ENCODE results near the gene TAS2R20. TPM values are rescaled to one million over a fixed set of nuclear protein-coding genes. Genes with fewer than 3 reads are reported as not detected.
A peak's percentile ranks its signal among the peaks of the same experiment; 100 is the strongest.

The TAS2R20 gene
- polyA plus RNA-seq, 3 donors from 2014 or later = 0.17 TPM; not detected in 2

GRCh38 chr12:10989107-10989506 is 9.0 kb downstream of the TAS2R20 start:
- Mint-ChIP-seq H3K9me3 (peaks cover 0 to 2% (median 0%) of the 10 kb centered on the region in 6 donors), H3K27me3 (ENCODE audit: low read depth in 3 of 3) (peaks cover 4 to 19% (median 11%) of the 10 kb centered on the region in 3 donors), H3K4me1 (peaks cover 0 to under 1% of the 10 kb centered on the region in 2 donors), H3K36me3 (peaks cover 16 to 24% (median 17%) of the 10 kb centered on the region in 3 donors), H3K4me3 (no peak overlapping the region), H3K27ac (no peak overlapping the region)
- no peak for DNase-seq

- DNase-seq = no peak
- Mint-ChIP-seq H3K4me1 (peaks cover 18 to 23% of the 10 kb centered on the region in 2 donors), H3K27ac (no peak within 1 kb of the TSS), H3K36me3 (peaks cover 16 to 24% (median 17%) of the 10 kb centered on the region in 3 donors), H3K9me3 (peaks cover 0 to 2% (median 0%) of the 10 kb centered on the region in 6 donors), H3K27me3 (ENCODE audit: low read depth in 3 of 3) (peaks cover 4 to 27% (median 23%) of the 10 kb centered on the region in 3 donors), H3K4me3 (no peak within 1 kb of the TSS)
Measured at GRCh38 chr12:10986812-10987211, 11.3 kb downstream of the TAS2R20 start, which contains the start of gene TAS2R50. TSS of gene TAS2R50 (minus strand) at chr12:10986912. CDS start at chr12:10986860, 52 bp downstream.

GRCh38 chr12:10982244-10982643 is 15.9 kb downstream of the TAS2R20 start:
- Mint-ChIP-seq H3K36me3 (peaks cover 0 to 18% (median 5%) of the 10 kb centered on the region in 3 donors), H3K27ac (peak overlapping the region in 1 of 6 donors; percentile 15), H3K4me3 (peak overlapping the region; percentile 3 to 57 (median 47)), H3K27me3 (ENCODE audit: low read depth in 3 of 3) (peaks cover 16 to 35% (median 30%) of the 10 kb centered on the region in 3 donors), H3K4me1 (peaks cover 20 to 30% of the 10 kb centered on the region in 2 donors), H3K9me3 (peaks cover 0 to under 1% (median 0%) of the 10 kb centered on the region in 6 donors)
- DNase-seq = peak; percentile 60 to 79 (median 78)

GRCh38 chr12:10974965-10975364 is 23.1 kb downstream of the TAS2R20 start:
- Mint-ChIP-seq H3K27me3 (ENCODE audit: low read depth in 3 of 3) (peaks cover 13 to 20% (median 17%) of the 10 kb centered on the region in 3 donors), H3K36me3 (peaks cover 0 to 28% (median 5%) of the 10 kb centered on the region in 3 donors), H3K27ac (no peak overlapping the region), H3K4me1 (no peaks in the 10 kb centered on the region), H3K9me3 (no peaks in the 10 kb centered on the region), H3K4me3 (no peak overlapping the region)
- DNase-seq = no peak

GRCh38 chr12:10968765-10969456 is 29.2 kb downstream of the TAS2R20 start:
- Mint-ChIP-seq H3K36me3 (peaks cover 0 to 16% (median 7%) of the 10 kb centered on the region in 3 donors), H3K4me1 (no peaks in the 10 kb centered on the region), H3K27me3 (ENCODE audit: low read depth in 3 of 3) (peaks cover 0 to 2% (median 0%) of the 10 kb centered on the region in 3 donors), H3K27ac (no peak overlapping the region), H3K9me3 (no peaks in the 10 kb centered on the region), H3K4me3 (no peak overlapping the region)
- DNase-seq = no peak

GRCh38 chr12:10967409-10967808 is 30.7 kb downstream of the TAS2R20 start:
- Mint-ChIP-seq H3K27me3 (ENCODE audit: low read depth in 3 of 3) (peaks cover 0 to 2% (median 0%) of the 10 kb centered on the region in 3 donors), H3K27ac (no peak overlapping the region), H3K4me3 (no peak overlapping the region), H3K4me1 (no peaks in the 10 kb centered on the region), H3K36me3 (peaks cover 0 to 10% (median 8%) of the 10 kb centered on the region in 3 donors), H3K9me3 (no peaks in the 10 kb centered on the region)
- no peak for DNase-seq

- Mint-ChIP-seq H3K4me3 (no peak overlapping the region), H3K36me3 (peaks cover 0 to 12% (median 10%) of the 10 kb centered on the region in 3 donors), H3K9me3 (no peaks in the 10 kb centered on the region), H3K27ac (peak overlapping the region in 1 of 6 donors; percentile 17), H3K27me3 (ENCODE audit: low read depth in 3 of 3) (peaks cover 0 to 2% (median 0%) of the 10 kb centered on the region in 3 donors), H3K4me1 (peaks cover 3 to 8% of the 10 kb centered on the region in 2 donors)
- DNase-seq = no peak
Measured at GRCh38 chr12:10966314-10966713, 31.8 kb downstream of the TAS2R20 start.

- peaks cover 0 to 2% (median 0%) of the 10 kb centered on the region in 3 donors for H3K27me3 Mint-ChIP-seq (ENCODE audit: low read depth in 3 of 3)
- no peak overlapping the region for H3K4me3 Mint-ChIP-seq
- no peak overlapping the region for H3K27ac Mint-ChIP-seq
- no peak for DNase-seq
- no peaks in the 10 kb centered on the region for H3K9me3 Mint-ChIP-seq
- H3K4me1 Mint-ChIP-seq = peaks cover 8 to 17% of the 10 kb centered on the region in 2 donors
- H3K36me3 Mint-ChIP-seq = peaks cover 0 to 10% (median 8%) of the 10 kb centered on the region in 3 donors
Measured at GRCh38 chr12:10965476-10965875, 32.6 kb downstream of the TAS2R20 start.

- peaks cover 0 to 2% (median 0%) of the 10 kb centered on the region in 6 donors for H3K9me3 Mint-ChIP-seq
- peak in 2 of 3 donors; percentile 31 to 34 for DNase-seq
- H3K27me3 Mint-ChIP-seq (ENCODE audit: low read depth in 3 of 3) = peaks cover 0 to 4% (median 0%) of the 10 kb centered on the region in 3 donors
- peaks cover 0 to 13% (median 6%) of the 10 kb centered on the region in 3 donors for H3K36me3 Mint-ChIP-seq
- no peak overlapping the region for H3K4me3 Mint-ChIP-seq
- H3K27ac Mint-ChIP-seq = peak overlapping the region in 1 of 6 donors; percentile 15
- H3K4me1 Mint-ChIP-seq = peaks cover 19 to 46% of the 10 kb centered on the region in 2 donors
Measured at GRCh38 chr12:10960211-10960610, 37.9 kb downstream of the TAS2R20 start.

GRCh38 chr12:10959804-10960203 is 38.3 kb downstream of the TAS2R20 start:
- Mint-ChIP-seq H3K4me1 (peaks cover 19 to 50% of the 10 kb centered on the region in 2 donors), H3K27me3 (ENCODE audit: low read depth in 3 of 3) (peaks cover 0 to 4% (median 0%) of the 10 kb centered on the region in 3 donors), H3K9me3 (peaks cover 0 to 2% (median 0%) of the 10 kb centered on the region in 6 donors), H3K36me3 (peaks cover 0 to 14% (median 6%) of the 10 kb centered on the region in 3 donors), H3K4me3 (no peak overlapping the region), H3K27ac (no peak overlapping the region)
- DNase-seq = peak in 2 of 3 donors; percentile 6 to 21

GRCh38 chr12:10957741-10958140 is 40.4 kb downstream of the TAS2R20 start:
- no peak for DNase-seq
- Mint-ChIP-seq H3K36me3 (peaks cover 0 to 14% (median 9%) of the 10 kb centered on the region in 3 donors), H3K4me1 (peaks cover 26 to 71% of the 10 kb centered on the region in 2 donors), H3K27ac (no peak overlapping the region), H3K4me3 (no peak overlapping the region), H3K9me3 (peaks cover 0 to 2% (median 0%) of the 10 kb centered on the region in 6 donors), H3K27me3 (ENCODE audit: low read depth in 3 of 3) (peaks cover 0 to 4% (median 0%) of the 10 kb centered on the region in 3 donors)

GRCh38 chr12:10956085-10956484 is 42.0 kb downstream of the TAS2R20 start:
- no peak for DNase-seq
- H3K9me3 Mint-ChIP-seq = peaks cover 0 to 2% (median 0%) of the 10 kb centered on the region in 6 donors
- H3K4me3 Mint-ChIP-seq = no peak overlapping the region
- peaks cover 23 to 63% of the 10 kb centered on the region in 2 donors for H3K4me1 Mint-ChIP-seq
- no peak overlapping the region for H3K27ac Mint-ChIP-seq
- H3K27me3 Mint-ChIP-seq (ENCODE audit: low read depth in 3 of 3) = peaks cover 0 to 3% (median 0%) of the 10 kb centered on the region in 3 donors
- H3K36me3 Mint-ChIP-seq = peaks cover 1 to 11% (median 6%) of the 10 kb centered on the region in 3 donors

- Mint-ChIP-seq H3K4me1 (peaks cover 11 to 41% of the 10 kb centered on the region in 2 donors), H3K4me3 (no peak overlapping the region), H3K9me3 (peaks cover 0 to 12% (median 4%) of the 10 kb centered on the region in 6 donors), H3K27me3 (ENCODE audit: low read depth in 3 of 3) (peaks cover 0 to 3% (median 0%) of the 10 kb centered on the region in 3 donors), H3K36me3 (peaks cover 9 to 24% (median 17%) of the 10 kb centered on the region in 3 donors), H3K27ac (no peak overlapping the region)
- DNase-seq = no peak
Measured at GRCh38 chr12:10952645-10953044, 45.5 kb downstream of the TAS2R20 start.
